T1000 (cell line): ENCODE data around the gene IRX4.

Source experiments
- DNase-seq: peaks from one replicate; lab custom pipeline; 2025; ENCODE audit warnings: mixed read lengths; lab: John Stamatoyannopoulos, UW

The IRX4 gene

GRCh38 chr5:1913578-1913977 is 30.9 kb upstream of the IRX4 start:
- DNase-seq, result no peak

DNA sequence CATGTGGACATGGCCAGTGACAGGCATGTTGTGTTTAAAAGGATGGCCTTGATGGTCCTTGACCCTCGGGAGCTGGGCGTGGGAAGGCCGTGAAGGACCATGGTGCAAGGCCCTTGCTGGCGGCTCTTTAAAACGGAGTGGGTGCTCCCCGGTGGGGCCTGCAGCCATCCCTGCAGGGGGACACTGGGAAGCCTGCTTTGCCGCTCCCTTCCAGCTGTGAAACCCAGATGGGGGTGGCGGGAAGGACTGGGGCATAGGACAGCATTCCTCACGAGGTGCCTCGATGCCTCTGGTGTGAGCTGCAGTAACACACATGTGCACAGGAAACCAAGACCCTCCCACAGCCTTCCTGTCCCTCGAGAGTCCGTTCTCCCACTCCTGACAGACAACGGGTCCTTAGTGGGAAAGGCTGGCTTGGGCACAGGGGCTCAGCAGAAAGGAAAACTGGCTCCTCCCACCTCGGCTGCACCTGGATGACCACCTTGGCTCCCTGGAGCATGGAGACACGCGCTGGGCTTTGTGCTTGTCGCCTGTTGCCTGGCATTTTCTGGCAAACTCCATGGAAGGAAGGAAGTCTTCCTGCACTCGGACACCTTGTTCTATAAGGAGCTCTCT is 30.3 kb upstream of the IRX4 start:
- DNase-seq, result no peak

DNA sequence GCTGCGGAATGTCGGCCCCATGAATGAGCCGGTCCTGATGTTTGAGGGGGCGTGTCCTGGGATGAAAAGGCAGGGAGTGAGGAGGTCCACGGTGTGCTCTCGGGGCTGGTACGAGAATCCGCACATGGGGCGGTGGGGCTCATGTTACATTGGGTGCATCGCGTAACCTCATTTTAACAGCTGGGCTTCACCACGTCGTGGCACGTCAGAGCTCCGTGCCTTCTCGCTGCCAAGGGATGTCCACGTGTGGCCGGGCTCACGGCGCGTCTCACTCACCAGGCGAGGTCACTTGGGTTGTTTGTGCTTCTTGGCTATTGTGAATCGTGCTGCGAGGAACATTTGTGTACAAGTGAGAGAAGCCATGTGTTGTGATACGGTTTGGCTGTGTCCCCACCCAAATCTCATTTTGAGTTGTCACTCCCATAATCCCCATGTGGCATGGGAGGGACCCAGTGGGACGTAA is 29.1 kb upstream of the IRX4 start:
- no peak for DNase-seq

DNA sequence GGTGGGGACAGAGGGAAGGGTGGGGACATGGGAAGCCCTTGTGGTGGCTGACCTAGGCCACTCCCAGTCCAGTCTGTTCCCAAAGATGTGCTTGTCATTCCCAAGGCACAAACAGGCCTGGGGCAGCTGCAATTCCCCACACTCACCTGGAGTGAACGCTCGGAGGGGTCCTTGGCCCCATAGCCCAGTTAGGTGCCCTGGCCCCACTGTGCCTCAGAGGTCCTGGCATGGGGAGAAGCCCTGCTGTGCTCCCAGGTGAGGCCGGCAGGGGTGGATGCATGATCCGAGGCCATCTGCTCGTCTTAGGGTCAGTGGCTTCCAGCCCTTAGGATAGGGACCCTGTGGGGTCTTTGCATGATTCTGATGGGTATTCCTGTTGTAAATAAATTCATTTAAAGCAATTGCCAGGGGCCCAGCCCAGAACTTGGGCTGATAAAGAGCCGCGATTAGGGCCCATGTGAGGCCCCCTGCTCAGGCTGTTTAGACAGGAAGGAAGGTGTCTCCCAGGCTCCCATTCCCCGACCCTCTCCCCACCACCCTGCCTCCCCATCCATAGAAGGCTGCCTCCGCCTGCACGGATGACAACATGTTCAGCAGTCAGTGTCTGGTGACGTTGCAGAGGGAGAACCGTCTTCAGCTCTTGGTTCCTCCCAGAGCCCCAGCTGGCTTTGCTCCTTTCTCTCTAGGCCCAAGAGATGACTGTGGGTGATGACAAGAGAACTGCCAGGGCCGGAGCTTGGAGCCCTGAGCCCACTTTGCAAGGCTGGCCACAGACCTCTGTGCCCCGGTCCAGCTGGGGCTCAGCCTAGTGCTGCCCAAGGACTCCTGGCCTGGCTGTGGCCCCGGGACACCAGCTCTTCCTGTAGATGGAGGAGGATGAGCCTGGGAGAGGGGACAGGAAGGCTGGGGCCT is 28.4 kb upstream of the IRX4 start:
- no peak for DNase-seq

DNA sequence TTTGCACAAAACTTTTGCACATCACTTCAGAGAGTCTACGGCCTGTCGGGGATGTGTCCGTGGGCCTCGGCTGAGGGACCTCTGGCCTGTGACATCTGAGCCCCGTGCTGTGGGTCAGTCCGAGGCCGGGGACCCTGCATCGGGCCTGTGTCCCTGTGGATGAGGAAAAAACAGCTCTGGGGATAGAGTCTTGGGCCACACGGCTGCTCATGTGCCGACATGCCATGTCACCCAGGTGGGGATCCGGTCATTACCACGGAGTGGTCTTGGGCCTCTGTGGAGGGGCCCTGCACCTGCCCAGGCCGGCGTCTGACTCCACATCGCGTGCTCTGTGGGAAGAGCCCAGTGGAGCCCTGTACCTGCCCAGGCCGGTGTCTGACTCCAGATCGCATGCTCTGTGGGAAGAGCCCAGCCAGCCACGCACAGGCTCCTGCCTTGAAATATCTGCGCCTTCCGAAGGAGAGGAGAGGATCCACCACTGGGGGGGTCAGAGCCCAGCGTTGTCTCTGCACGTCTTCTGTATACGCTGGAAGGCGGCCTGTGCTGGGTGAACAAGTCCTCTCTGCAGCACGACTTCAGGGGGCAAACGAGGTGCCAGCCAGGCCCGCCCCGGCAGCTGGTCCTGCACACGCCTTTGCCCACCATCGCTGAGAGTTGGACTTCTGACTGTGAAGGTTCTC is 27.5 kb upstream of the IRX4 start:
- no peak for DNase-seq

- DNase-seq, result no peak
Observed at GRCh38 chr5:1909346-1909985, 26.7 kb upstream of the IRX4 start.

DNA sequence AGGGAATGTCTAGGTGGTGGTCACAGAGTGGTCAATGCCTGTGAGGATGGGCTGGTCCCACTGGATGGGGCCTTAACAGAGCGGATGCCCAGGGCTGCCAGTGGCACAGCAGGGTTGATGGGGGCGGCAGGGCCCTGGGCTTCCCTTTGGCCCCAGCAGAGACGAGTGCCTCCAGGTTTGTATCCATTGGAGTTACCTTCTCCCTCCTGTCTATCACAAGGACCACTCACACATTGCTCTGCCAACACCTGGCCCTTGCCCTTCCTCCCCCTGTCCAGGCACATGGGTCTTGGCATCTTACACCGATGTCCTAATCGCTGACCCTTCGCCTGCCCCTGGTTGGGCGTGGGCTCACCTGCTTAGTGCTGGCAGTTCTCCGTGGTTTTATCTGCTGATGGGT is 26.2 kb upstream of the IRX4 start:
- DNase-seq, result no peak

DNA sequence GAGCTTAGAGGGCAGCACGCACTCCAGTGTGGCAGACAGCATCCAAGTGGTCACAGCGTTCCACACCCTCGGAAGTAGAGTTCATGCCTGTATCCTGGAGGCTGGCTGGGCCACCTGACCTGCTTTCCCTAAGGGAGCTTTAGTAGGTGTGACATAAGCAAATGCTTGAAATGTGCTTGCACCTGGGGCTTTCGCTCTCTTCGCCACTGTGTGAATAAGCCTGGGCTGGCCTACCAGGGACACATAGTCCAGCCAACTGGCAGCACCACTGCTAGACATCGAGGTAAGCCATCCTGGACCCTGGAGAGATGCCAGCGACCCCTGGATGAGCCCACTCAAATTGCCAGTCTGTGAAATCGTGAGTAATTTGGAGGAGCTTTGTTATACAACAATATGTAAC is 24.9 kb upstream of the IRX4 start:
- DNase-seq, result no peak

DNA sequence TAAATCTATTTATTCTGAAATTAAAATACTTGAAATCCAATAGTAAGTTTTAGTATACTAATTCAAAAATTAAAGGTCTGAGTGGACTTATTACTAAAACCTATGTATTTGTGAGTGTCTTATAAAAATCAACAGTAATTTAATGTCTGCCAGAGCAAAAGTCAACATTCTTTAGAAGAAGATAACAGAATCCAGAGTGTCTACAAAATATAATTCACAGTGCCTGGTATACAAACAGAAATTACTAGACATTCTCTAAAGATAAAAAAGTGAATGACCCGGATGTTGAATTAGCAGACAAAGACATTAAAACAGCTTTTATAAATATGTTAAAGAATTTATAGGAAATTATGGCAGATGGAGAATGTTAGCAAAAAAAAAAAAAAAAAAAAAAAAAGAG is 22.4 kb upstream of the IRX4 start:
- DNase-seq, result no peak

GRCh38 chr5:1901983-1902382 is 19.3 kb upstream of the IRX4 start:
- DNase-seq, result no peak

DNA sequence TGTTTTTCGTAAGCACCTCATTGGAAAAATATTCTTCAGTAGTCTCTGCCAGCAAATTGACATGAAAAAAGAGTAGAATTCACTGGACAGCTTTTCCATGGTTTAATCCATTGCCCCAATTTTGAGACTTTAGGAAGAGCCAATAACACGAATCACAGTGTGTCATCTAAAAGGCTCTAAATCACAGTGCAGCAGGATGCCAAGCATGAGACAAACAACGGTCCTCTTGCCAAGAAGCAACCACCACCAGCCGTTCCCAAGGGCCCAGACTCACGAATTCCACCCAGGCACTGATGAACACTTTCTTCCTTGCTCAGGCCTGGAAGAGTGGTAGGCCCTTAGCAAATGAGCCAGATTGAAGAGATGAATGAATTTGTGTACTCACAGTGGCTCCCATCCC is 18.3 kb upstream of the IRX4 start:
- no peak for DNase-seq

GRCh38 chr5:1899201-1899600 is 16.5 kb upstream of the IRX4 start:
- DNase-seq, result no peak

GRCh38 chr5:1897816-1898450 is 15.2 kb upstream of the IRX4 start:
- DNase-seq, result no peak

GRCh38 chr5:1897386-1897785 is 14.7 kb upstream of the IRX4 start:
- no peak for DNase-seq

GRCh38 chr5:1896602-1897376 is 14.1 kb upstream of the IRX4 start:
- DNase-seq, result no peak

DNA sequence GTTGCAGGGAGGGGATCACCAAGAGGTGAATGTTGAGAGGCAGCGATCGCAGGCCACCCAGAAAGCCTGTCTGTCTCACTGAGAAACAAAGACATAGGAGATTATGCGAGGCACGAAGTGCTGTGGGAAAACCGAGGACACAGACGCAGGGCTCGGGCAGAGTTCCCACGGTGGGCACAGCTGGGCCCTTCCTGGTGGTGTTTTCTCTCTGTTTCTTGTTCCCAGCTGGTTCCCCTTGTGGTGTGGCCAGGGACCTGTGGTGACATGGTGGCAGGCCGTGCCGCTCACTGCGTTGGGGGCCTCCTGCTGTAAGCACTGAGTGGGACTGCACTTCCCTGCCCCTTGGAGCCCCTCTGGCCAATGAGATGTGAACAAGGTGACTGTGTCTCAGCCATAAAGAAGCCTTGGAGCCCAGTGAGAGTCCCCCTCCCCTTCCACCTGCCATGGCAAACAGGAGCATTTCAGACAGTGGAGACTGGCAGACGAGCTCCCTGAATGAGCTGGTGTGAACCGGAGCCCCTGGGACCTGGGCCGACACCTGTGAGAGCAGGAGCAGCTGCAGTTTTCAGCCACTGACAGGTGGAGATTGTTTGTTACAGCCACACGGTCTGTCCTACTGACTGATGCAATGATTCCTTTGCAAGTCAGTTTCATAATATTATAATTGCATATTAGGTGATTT is 13.2 kb upstream of the IRX4 start:
- no peak for DNase-seq

GRCh38 chr5:1894243-1894642 is 11.5 kb upstream of the IRX4 start:
- no peak for DNase-seq

DNA sequence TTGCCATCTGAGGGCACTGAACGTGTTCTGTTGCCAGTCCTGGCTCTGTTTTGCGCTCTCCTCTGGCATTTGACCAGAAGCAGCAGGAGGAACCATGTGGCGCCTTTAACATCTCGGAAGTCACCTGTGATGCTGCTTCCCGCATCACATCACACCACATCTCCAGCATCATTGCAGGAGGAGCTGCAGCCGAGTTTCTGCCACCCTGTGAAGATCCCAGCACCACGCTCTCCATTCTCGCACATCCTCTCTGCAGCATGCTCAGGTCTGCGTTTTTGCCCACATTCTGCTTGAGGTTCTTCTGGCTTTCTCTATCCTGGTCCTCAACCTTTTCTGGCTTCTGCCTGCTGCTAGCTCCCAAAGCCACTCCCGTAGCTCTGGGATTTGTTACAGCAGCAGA is 11.0 kb upstream of the IRX4 start:
- no peak for DNase-seq

- DNase-seq, result no peak
Observed at GRCh38 chr5:1892685-1893445, 10.1 kb upstream of the IRX4 start.

GRCh38 chr5:1892211-1892610 is 9.5 kb upstream of the IRX4 start:
- no peak for DNase-seq
